HL-60/S4 treated with retinoic acid at 250 ng/mL for 4 days and 3 days (cell line): Measurements from ENCODE around the gene CHST3.

Experiments
- in situ Hi-C: fragments of 300-500 bp; cut with MboI; formaldehyde crosslinking; loops from 2 replicates; pipeline ENCODE4 v1.7.0; 2022; ENCODE audit warnings: low sequenced_read_pairs

The CHST3 gene, protein sequence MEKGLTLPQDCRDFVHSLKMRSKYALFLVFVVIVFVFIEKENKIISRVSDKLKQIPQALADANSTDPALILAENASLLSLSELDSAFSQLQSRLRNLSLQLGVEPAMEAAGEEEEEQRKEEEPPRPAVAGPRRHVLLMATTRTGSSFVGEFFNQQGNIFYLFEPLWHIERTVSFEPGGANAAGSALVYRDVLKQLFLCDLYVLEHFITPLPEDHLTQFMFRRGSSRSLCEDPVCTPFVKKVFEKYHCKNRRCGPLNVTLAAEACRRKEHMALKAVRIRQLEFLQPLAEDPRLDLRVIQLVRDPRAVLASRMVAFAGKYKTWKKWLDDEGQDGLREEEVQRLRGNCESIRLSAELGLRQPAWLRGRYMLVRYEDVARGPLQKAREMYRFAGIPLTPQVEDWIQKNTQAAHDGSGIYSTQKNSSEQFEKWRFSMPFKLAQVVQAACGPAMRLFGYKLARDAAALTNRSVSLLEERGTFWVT

DNA sequence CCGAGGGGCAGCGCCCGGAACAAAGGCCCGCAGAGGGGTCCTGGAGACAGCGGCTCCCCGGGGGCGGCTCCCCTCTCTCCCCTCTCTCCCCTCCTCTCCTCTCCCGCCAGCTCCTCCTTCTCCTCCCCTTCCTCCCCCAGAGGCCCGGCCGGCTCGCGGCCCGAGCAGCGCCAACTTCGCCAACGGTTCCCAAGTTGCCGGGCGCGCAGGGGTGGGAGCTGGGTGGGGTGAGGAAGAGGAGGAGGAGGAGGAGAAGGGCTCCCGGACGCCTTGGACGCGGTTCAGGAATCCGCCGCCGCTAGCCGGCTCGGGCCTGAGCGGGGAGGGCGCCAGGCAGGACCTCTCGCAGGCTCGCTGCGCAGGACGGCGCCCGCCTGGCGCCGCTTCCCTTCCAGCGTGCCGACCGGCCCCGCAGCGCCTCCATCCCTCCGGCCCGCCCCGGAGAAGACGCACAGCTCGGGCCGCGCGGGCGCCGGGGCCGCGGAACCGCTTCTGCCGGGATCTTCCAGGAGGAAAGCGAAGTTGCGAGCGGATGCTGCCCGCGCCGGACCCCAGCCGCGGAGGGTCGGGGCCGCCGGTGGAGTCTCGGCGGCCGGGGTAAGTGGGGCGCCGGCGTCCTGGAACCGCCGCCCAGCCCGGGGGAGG lies at the start of gene CHST3:
Gene CHST3, plus strand, starts transcription at position 298 of the 645 bp plus-strand sequence. CDS start 41,448 bp downstream, outside the sequence.
- in situ Hi-C loops, result no loop called here

DNA sequence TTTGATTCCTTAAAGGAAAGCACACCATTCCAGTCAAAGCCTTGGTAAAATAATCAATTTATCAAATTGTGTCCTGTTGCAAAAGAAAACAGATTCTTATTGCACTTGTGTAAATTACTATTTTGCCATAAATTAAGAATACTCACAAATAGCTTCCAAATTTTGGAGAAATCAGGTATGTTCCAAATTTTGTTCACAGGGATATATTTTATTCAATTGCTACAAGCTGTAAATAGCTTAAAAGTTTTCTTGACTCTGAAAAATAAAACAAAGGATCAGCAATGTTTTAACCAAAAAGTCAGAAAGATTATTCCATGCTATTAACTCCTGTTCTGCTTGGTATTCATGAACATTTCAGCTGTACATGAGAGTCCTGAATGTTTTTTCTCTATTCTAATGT lies 47.4 kb upstream of the CHST3 start:
- in situ Hi-C loops, result loop anchor here (25.0 kb wide), 1 partner anchor 420 kb away; no protein-coding TSS in a partner anchor

DNA sequence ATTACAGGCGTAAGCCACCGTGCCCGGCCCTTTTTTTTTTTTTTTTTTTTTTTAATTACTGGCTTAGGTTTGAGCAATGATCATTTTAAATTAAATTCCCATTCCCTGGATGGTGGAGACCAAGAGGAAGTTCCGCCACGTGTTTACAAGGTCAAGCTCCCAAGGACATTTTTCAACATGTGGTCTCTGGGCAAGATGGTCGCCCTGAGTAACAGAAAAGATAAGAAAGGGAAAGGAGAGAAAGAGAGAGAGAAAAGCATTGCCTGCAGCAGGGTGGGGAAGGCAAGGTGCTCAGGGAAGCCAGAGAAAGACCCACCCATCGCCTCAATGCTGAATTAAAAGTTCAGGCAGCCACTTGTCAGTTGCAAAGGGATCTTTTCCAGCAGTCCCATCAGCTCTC lies 45.2 kb upstream of the CHST3 start:
- in situ Hi-C loops, result loop anchor here (25.0 kb wide), 1 partner anchor 418 kb away; no protein-coding TSS in a partner anchor

DNA sequence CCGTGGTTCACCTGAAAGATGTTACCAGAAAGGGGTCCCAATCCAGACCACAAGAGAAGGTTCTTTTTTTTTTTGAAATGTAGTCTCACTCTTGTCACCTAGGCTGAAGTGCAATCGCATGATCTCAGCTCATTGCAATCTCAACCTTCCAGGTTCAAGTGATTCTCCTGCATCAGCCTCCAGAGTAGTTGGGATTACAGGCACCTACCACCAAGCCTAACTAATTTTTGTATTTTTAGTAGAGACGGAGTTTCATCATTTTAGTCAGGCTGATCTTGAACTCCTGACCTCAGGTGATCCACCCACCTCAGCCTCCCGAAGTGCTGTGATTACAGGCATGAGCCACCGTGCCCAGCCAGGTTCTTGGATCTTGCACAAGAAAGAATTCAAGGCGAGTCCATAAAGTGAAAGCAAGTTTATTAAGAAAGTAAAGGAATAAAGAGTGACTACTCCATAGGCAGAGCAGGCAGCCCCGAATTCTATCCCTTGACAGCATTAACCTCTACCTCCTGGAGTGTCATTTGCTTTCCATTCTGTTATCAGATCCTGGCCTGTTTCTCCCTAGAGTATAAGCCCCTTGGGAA lies 44.1 kb upstream of the CHST3 start:
- in situ Hi-C loops, result loop anchor here (25.0 kb wide), 1 partner anchor 417 kb away; no protein-coding TSS in a partner anchor

DNA sequence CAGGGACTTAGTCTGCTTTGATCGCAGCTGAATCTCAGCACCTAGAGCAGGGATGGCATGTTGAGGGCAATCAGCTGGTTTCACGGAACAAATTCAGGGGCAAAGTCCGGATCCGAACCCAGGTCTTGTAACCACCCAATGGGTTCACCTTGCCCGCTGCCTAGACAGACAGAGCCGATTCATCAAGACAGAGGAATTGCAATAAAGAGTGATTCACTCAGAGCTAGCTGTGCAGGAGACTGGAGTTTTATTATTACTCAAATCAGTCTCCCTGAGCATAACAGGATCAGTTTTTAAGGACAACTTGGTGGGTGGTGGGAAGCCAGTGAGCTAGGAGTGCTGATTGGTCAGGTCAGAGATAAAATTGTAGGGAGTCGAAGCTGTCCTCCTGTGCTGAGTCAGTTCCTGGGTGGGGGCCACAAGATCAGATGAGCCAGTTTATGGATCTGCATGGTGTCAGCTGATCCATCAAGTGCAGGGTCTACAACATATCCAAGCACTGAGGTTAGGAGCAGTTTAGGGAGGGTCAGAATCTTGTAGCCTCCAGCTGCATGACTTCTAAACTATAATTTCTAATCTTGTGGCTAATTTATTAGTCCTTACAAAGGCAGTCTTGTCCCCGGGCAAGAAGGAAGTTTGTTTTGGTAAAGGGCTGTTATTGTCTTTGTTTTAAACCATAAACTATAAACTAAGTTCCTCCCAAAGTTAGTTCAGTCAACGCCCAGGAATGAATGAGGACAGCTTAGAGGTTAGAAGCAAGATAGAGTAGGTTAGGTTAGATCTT lies 43.5 kb upstream of the CHST3 start:
- in situ Hi-C loops, result loop anchor here (25.0 kb wide), 1 partner anchor 417 kb away; no protein-coding TSS in a partner anchor

DNA sequence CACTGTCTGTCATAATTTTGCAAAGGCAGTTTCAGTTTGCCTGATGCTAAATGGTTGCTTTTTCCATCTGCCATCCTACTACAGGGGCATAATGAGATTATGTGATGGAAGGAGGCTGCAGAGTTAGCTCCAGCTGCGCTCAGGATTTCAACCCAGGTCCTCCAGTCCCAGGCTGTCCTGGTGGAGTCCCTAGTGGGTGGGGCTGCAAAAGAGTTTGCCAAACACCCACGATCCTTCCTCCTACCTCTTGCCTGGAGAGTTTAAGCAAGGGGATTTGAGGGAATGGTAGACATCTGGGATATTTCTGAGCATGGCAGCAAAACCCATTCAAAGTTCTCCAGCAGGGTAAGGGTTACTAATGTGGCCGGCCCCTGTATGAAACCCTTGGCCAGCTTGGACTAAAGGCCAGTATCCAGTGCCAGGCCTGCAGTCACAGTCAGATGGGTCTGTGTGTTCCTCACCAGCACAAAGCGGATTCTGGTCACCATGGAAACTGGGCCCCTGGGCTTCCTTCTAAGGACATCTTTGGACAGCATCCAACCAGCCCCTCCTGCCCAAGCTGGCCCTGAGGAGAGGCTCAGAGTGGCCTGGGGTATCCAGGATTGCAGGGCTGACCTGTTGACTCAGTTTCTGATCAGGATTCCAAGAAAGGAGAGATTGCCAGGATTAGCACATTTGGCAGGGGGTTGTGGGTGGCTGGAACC lies 42.7 kb upstream of the CHST3 start:
- in situ Hi-C loops, result loop anchor here (25.0 kb wide), 1 partner anchor 416 kb away; no protein-coding TSS in a partner anchor

DNA sequence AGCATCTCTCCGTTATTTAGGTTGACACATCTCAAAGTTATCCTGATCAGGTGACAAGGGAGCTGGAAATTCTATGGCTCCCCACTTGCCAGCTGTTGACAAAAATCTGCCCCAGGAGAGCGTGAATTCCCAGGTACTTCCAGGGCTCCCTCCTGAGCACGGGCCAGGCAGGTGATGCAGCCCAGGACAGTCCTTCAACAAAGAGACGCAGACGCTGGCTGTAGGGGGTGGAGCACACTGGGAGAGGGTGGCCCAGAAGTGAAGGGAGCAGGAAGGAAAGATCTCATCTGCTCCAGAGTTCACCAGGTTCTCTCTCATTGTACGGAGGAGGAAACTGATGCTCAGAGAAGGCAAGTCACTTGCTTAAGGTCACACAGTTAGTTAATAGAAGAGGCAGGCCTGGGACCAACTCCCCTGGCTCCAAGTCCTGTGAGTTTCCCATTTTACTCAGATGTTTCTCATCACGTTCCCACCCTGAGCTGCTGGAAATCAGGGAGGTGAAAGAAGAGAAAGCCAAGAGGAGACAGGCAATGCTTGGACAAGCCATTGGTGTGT lies 41.0 kb upstream of the CHST3 start:
- in situ Hi-C loops, result loop anchor here (25.0 kb wide), 1 partner anchor 414 kb away; no protein-coding TSS in a partner anchor

DNA sequence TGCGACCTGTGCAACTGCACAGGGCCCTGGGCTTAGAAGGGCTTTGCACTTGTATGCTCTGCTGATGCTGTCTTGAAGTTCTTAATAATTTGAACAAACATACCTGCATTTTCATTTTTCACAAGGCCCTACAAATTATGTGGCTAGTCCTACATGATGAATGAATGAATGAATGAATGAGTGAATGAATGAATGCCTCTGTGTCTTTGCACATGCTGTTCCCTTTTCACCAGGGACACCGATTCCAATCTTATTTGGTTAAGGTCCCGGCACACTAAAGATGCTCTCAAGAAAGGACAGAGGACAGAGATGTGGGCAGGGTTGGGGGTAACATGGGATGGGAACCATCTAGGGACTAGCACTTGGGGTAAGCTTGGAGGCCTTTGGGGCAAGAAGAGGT lies 39.4 kb upstream of the CHST3 start:
- in situ Hi-C loops, result loop anchor here (25.0 kb wide), 1 partner anchor 413 kb away; no protein-coding TSS in a partner anchor

DNA sequence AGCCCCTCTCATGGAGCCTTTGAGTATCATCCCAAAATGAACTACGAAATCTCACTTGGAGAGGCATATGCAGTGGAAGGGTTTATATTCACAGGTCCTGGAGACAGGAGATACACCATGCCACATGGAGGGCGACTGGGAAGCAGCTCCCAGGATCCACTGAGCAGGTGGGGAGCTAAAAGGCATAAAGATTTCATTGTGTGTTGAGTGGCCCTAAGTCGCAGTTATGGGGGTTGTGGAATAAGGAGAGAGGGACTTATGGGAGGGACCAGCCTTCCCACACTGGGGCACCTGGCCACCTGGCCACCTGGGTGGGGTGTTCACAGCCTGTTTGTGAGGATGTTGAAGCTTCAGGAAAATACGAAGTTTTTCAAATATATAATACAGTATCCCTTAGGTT lies 37.0 kb upstream of the CHST3 start:
- in situ Hi-C loops, result no loop called here

DNA sequence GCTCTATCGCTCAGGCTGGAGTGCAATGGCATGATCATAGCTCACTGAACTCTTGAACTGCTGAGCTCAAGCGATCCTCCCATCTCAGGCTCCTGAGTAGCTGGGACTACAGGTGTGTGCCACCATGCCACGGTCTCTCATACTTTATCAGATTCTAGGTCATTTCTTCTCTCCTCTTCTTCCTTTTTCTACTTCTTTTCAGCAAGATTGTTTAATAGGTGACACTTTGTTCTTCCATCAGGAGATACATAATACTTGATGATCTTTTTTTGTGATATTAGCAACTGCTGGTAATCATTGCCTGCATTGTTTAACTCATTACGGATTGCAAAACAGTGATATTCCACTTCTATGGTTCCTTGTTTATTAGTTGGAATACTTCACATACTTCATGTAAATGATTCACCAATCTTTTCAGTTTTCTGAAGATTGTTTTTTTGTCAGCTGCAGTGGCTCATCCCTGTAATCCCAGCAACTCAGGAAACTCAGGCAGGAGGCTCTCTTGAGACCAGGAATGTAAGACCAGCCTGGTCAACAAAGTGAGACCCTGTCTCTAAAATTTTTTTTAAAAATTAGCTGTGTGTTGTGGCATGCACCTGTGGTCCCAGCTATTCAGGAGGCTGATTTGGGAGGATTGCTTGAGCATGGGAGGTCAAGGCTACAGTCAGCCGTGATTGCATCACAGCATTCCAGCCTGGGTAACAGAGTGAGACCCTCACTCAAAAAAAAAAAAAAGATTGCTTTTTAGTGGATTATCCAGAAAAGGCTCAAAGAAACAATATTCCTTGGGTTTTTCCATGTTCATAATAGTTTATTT lies 36.2 kb upstream of the CHST3 start:
- in situ Hi-C loops, result no loop called here

DNA sequence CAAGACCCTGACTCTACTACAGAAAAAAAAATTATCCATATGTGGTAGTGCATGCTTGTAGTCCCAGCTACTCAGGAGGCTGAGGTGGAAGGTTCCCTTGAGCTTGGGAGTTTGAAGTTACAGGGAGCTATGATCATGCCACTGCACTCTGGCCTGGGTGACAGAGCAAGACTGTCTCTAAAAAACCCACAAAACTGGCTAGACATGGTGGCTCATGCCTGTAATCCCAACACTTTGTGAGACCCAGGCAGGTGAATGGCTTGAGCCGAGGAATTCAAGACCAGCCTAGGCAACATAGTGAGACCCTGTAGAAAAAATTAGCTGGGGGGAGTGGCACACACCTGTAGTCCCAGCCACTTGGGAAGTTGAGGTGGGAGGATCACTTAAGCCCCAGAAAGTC lies 32.9 kb upstream of the CHST3 start:
- in situ Hi-C loops, result no loop called here

DNA sequence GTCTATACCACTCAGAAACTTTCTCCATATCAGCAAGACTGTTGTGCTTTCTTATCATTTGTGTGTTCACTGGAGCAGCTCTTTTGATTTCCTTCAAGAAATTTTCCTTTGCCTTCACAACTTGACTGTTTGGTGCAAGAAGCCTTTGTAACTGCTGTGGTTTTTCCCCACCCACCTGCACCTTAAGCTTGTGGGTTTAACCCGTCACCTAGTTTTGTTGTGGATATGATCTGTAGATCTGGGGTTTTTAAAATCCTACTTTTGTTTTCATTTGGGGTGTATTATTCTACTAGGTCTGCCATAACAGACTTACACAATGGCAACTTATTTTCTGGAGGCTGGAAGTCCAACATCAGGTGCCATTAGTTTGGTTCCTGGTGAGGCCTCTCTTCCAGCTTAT lies 30.5 kb upstream of the CHST3 start:
- in situ Hi-C loops, result no loop called here

DNA sequence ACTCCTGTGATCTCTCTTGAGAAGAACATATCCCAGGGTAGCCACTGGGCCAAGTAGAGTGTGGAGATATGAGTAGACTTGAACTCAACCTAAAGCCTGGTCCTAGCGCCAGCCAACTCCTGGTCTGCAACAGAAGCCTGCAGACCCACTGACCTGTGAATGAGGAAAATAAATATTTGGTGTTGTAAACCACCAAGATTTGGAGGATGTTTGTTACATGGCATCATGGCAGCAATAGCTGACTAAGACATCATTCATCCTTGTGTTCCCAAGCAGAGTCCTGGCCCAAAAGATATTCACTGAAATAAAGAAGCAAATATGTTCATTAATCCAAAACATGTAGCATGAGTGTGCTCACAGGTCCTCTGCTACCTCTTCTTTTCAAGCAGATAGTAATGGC lies 26.0 kb upstream of the CHST3 start:
- in situ Hi-C loops, result no loop called here

DNA sequence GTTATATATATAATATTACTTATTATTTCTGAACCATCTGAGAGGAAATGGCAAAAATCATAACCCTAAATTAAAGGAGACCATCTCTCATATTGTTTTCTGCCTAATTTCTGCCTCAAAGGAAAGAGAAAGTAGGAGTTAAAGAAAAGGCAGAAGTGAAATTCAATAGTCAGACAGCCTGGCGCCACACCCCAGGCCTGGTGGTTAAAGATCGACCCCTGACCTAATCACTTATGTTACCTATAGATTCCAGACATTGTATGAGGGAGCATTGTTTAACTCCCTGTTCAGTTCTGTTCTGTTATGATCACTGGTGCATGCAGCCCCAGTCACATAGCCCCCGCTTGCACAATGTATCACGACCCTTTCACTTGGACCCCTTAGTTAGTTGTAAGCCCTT lies 24.9 kb upstream of the CHST3 start:
- in situ Hi-C loops, result no loop called here

DNA sequence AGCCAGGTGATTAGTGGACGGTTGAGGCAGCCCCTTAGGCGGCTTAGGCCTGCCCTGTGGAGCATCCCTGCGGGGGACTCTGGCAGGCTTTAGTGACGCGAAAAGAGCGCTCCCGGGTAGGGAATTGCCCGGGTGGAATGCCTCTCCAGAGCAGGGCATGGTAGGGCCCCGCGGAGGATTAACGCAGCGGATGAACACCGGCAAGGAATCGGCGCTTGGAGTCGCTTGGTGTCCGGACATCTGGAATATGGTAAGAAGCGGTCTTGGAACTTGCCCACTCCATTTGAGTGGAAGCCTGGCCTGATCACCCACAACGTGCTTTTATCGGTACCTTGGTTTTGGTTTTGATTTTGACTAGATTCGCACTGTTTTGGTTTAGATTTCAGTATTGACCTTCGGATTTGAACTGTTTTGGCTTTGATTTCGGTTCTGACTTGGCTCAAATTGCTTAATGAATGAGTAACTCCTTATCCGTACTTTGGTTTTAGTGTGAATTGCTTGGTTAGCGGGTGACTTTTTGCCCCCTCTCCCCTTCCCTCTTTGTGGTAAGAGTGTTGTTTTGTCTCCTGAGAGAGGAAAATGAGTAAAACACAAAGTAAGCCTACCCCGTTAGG lies 24.2 kb upstream of the CHST3 start:
- in situ Hi-C loops, result no loop called here

DNA sequence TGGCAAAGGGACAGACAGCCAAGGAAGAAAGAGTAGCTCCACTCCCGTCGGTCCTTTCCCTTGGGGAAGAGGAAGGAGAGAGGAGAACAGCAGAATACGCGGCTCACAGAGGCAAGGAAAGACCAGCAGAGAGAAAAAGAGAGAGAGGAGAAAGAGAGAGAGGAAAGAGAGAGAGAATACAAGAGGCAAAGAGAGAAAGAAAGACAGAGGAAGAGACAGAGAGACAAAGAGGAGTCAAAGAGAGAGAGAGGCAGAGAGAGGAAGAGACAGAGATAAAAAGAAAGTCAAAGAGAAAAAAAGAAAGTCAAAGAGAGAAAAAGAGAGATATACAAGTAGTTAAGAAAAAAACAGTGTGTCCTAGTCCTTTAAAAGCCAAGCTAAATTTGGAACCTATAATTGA lies 23.4 kb upstream of the CHST3 start:
- in situ Hi-C loops, result no loop called here

DNA sequence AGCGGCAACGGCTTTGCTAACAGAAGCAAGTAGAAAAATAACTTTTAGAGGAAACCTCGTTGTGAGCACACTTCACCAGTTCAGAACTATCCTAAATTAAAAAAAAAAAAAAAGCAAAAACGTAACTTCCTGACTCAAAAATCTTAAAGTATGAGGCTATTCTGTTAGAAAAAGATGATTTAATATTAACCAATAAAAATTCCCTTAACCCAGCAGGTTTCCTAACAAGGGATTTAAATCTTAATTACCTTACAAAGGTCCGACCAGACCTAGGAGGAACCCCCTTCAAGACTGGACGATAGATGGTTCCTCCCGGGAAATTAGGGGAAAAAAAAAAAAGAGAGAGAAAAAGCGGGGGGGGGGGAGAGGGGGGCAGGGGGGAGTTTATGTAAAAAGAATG lies 22.9 kb upstream of the CHST3 start:
- in situ Hi-C loops, result no loop called here

DNA sequence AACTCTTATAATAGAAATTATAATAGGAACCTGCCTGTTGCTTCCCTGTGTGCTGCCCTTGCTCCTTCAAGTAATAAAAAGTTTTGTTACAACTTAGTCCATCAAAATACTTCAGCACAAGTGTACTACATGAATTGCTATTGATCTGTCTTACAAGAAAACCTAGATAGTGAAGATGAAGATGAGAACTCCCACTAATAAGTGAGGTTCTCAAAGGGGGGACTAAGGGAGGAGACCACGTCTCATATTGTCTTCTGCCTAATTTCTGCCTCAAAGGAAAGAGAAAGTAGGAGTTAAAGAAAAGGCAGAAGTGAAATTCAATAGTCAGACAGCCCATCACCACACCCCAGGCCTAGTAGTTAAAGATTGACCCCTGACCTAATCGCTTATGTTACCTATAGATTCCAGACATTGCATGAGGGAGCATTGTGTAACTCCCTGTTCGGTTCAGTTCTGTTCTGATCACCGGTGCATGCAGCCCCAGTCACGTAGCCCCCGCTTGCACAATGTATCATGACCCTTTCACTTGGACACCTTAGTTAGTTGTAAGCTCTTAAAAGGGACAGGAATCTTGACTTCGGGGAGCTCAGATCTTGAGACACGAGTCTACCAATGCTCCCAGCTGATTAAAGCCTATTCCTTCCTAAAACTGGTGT lies 18.2 kb upstream of the CHST3 start:
- in situ Hi-C loops, result no loop called here
